Naive thymus-derived CD4-positive, alpha-beta T cell (primary cell): ENCODE data around the gene SRRM3. TPM values are rescaled to one million over a fixed set of nuclear protein-coding genes. Genes with fewer than 3 reads are reported as not detected.
"Not testable (repeated sequence)": the region's sequence is repeated elsewhere in the genome, so short reads cannot be mapped to it uniquely, and the experiment has no call there.

Experiments used
- ATAC-seq: fragments of 150-1000 bp; cut with Tn5 transposase; 2 replicates; pipeline ENCODE4 v1.10.0; 2021; ENCODE audit warnings: mild to moderate bottlenecking, moderate library complexity
- CTCF ChIA-PET: fragments of 350-600 bp; sonication (Branson Sonifier 250); formaldehyde crosslinking; loops from one replicate; lab custom pipeline; 2021; ENCODE audit warnings: antibody characterized with exemption; lab: Charles Lee
- POLR2A ChIA-PET: fragments of 350-600 bp; sonication (Branson Sonifier 250); formaldehyde crosslinking; loops from one replicate; lab custom pipeline; 2021; ENCODE audit warnings: antibody characterized with exemption, inconsistent platforms; lab: Charles Lee
- DNase-seq, 9 donors: peaks; one replicate each; pipeline versions ENCODE4 v3.0.0 to v3.0.0-alpha.2; 2020 to 2022; ENCODE audit warnings: mixed read lengths in 1 of 9
- H3K27ac ChIP-seq: one replicate; pipeline ENCODE4 v1.7.0; 2013; ENCODE audit warnings: mild to moderate bottlenecking, low read depth, low read length, moderate library complexity
- H3K27me3 ChIP-seq, 2 donors: one replicate each; pipeline ENCODE4 v1.7.0; 2013; ENCODE audit warnings: low read length in 2 of 2, mild to moderate bottlenecking in 2 of 2, moderate library complexity in 2 of 2; ENCODE audit not compliant: control insufficient read depth in 2 of 2, insufficient read depth in 2 of 2
- H3K36me3 ChIP-seq, 3 experiments: 1 replicate in 2 of 3; 2 replicates in 1 of 3; pipeline ENCODE4 v1.7.0; 2013; ENCODE audit warnings: low read length in 3 of 3, mild to moderate bottlenecking in 3 of 3, moderate library complexity in 1 of 3; ENCODE audit not compliant: insufficient read depth in 3 of 3, control insufficient read depth in 2 of 3
- H3K4me1 ChIP-seq, 2 donors: one replicate each; pipeline ENCODE4 v1.7.0; 2013; ENCODE audit warnings: low read length in 2 of 2, mild to moderate bottlenecking in 2 of 2, moderate library complexity in 1 of 2; ENCODE audit not compliant: control insufficient read depth in 2 of 2, insufficient read depth in 2 of 2
- H3K4me3 ChIP-seq: 2 replicates; pipeline ENCODE4 v1.7.0; 2013; ENCODE audit warnings: mild to moderate bottlenecking, low read length
- H3K9me3 ChIP-seq, 3 experiments: 1 replicate in 2 of 3; 2 replicates in 1 of 3; pipeline ENCODE4 v1.7.0; 2013; ENCODE audit warnings: low read length in 3 of 3; ENCODE audit not compliant: control insufficient read depth in 2 of 3
- H3K27ac Mint-ChIP-seq, 9 donors: one replicate each; pipeline ENCODE4 v1.8.0; 2020 to 2022; ENCODE audit warnings: mixed read lengths in 9 of 9, mild to moderate bottlenecking in 8 of 9, moderate library complexity in 5 of 9, inconsistent platforms in 2 of 9
- H3K27me3 Mint-ChIP-seq, 5 donors: one replicate each; pipeline ENCODE4 v1.8.0; 2021 to 2022; ENCODE audit warnings: mixed read lengths in 5 of 5, mild to moderate bottlenecking in 1 of 5
- H3K36me3 Mint-ChIP-seq, 5 donors: one replicate each; pipeline ENCODE4 v1.8.0; 2020 to 2022; ENCODE audit warnings: mixed read lengths in 5 of 5, mild to moderate bottlenecking in 3 of 5, inconsistent platforms in 1 of 5
- H3K4me1 Mint-ChIP-seq, 7 donors: one replicate each; pipeline ENCODE4 v1.8.0; 2020 to 2022; ENCODE audit warnings: mixed read lengths in 7 of 7, mild to moderate bottlenecking in 3 of 7, inconsistent platforms in 1 of 7
- H3K4me3 Mint-ChIP-seq, 10 donors: one replicate each; pipeline ENCODE4 v1.8.0; 2020 to 2022; ENCODE audit warnings: mild to moderate bottlenecking in 10 of 10, mixed read lengths in 10 of 10, moderate library complexity in 6 of 10, inconsistent platforms in 2 of 10
- H3K9me3 Mint-ChIP-seq, 11 donors: one replicate each; pipeline ENCODE4 v1.8.0; 2020 to 2022; ENCODE audit warnings: mixed read lengths in 11 of 11, mild to moderate bottlenecking in 4 of 11, inconsistent platforms in 1 of 11, moderate library complexity in 1 of 11
- intact Hi-C, 2 donors: fragments of 100-400 bp; cut with micrococcal nuclease; formaldehyde crosslinking; loops; one replicate each; pipeline ENCODE4 v1.15.1; 2023
- polyA plus RNA-seq, 2 donors: library from polyadenylated mRNA; unstranded; fragments of 300-500 nt; fragmentation: Illumina TruSeq; gene quantifications; one replicate each; pipeline ENCODE4 v1.2.3, GENCODE V29; 2021
- total RNA-seq, 6 experiments: library from RNA in 5 of 6; stranded (reverse) in 5 of 6; gene quantifications; 1 replicate in 5 of 6; 2 replicates in 1 of 6; pipeline ENCODE4 v1.2.3 and lab custom pipeline; 2021 to 2026

Gene SRRM3
- total and polyA plus RNA-seq, 7 experiments from 2014 or later: not detected

DNA sequence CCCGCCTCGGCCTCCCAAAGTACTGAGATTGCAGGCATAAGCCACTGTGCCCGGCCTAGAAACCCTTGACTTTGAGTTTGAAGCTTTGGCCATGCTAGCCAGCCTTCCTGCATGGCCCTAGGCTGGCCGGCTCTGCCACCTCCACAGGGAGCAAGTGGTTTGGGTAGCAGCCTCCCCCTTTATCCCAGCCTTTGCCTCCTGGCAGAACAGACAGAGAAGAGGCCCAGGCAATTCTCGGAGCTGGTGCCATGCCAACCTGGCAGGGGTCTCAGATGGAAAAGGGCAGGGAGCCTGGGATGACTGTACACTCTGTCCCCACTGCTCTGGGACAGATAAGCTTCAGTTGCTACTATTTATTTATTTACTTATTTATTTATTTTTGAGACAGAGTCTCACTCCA, 39.4 kb downstream of the SRRM3 start:
- no peak for DNase-seq
- no peak overlapping the region for H3K4me3 ChIP-seq

GRCh38 chr7:76242517-76243063, 40.9 kb downstream of the SRRM3 start:
- intact Hi-C loops, POLR2A ChIA-PET: not testable (repeated sequence)

More for the DNA sequence above, 39.4 kb downstream of the SRRM3 start:
- POLR2A ChIA-PET: no interaction called here
- CTCF ChIA-PET: no interaction called here
- peaks cover 0 to 5% (median 0%) of the 10 kb centered on the region in 11 donors for H3K9me3 Mint-ChIP-seq
- no peaks in the 10 kb centered on the region for H3K36me3 ChIP-seq
- H3K4me1 ChIP-seq: no peaks in the 10 kb centered on the region
- H3K27me3 Mint-ChIP-seq: peaks cover 0 to 21% (median 14%) of the 10 kb centered on the region in 5 donors
- no peak overlapping the region for H3K27ac Mint-ChIP-seq
- no peak overlapping the region for H3K4me3 Mint-ChIP-seq
- H3K27me3 ChIP-seq: no peaks in the 10 kb centered on the region
- no peak overlapping the region for H3K27ac ChIP-seq
- H3K9me3 ChIP-seq: no peaks in the 10 kb centered on the region
- intact Hi-C loops: no loop called here
- ATAC-seq: no peak
- no peaks in the 10 kb centered on the region for H3K36me3 Mint-ChIP-seq
- H3K4me1 Mint-ChIP-seq: peaks cover 0 to 3% (median 0%) of the 10 kb centered on the region in 7 donors

GRCh38 chr7:76244781-76245391, 43.2 kb downstream of the SRRM3 start:
- intact Hi-C loops: no loop called here
- no peaks in the 10 kb centered on the region for H3K36me3 ChIP-seq

More at GRCh38 chr7:76242517-76243063, 40.9 kb downstream of the SRRM3 start:
- peaks cover 0 to 12% (median 9%) of the 10 kb centered on the region in 5 donors for H3K27me3 Mint-ChIP-seq
- H3K27me3 ChIP-seq, H3K36me3 Mint-ChIP-seq, CTCF ChIA-PET, H3K36me3 ChIP-seq, H3K4me3 Mint-ChIP-seq, H3K4me1 Mint-ChIP-seq, H3K9me3 Mint-ChIP-seq, H3K27ac Mint-ChIP-seq, H3K4me1 ChIP-seq, H3K4me3 ChIP-seq, H3K9me3 ChIP-seq, DNase-seq, H3K27ac ChIP-seq, ATAC-seq: not testable (repeated sequence)

GRCh38 chr7:76246804-76247389, 45.2 kb downstream of the SRRM3 start:
- intact Hi-C loops: no loop called here
- Mint-ChIP-seq H3K27ac (no peak overlapping the region), H3K4me3 (no peak overlapping the region), H3K4me1 (no peaks in the 10 kb centered on the region), H3K27me3 (peaks cover 0 to 7% (median 0%) of the 10 kb centered on the region in 5 donors), H3K36me3 (no peaks in the 10 kb centered on the region), H3K9me3 (peaks cover 0 to 2% (median 0%) of the 10 kb centered on the region in 11 donors)
- Histone ChIP-seq H3K27me3 (no peaks in the 10 kb centered on the region), H3K36me3 (no peaks in the 10 kb centered on the region), H3K4me1 (no peaks in the 10 kb centered on the region), H3K9me3 (no peaks in the 10 kb centered on the region), H3K27ac (no peak overlapping the region), H3K4me3 (no peak overlapping the region)
- DNase-seq (no peak), ATAC-seq (no peak)
- ChIA-PET CTCF (interaction anchor here (0.6 to 1.1 kb wide), 2 partner anchors 67 to 70 kb away, joined by 3 to 7 read pairs; no protein-coding TSS in a partner anchor), POLR2A (no interaction called here)

More at GRCh38 chr7:76244781-76245391, 43.2 kb downstream of the SRRM3 start:
- ChIA-PET CTCF (no interaction called here), POLR2A (no interaction called here)
- Mint-ChIP-seq H3K36me3 (no peaks in the 10 kb centered on the region), H3K4me1 (no peaks in the 10 kb centered on the region), H3K4me3 (no peak overlapping the region), H3K9me3 (peaks cover 0 to 2% (median 0%) of the 10 kb centered on the region in 11 donors), H3K27ac (no peak overlapping the region), H3K27me3 (peaks cover 0 to 7% (median 0%) of the 10 kb centered on the region in 5 donors)
- no peaks in the 10 kb centered on the region for H3K4me1 ChIP-seq
- no peak for ATAC-seq
- no peaks in the 10 kb centered on the region for H3K27me3 ChIP-seq
- no peaks in the 10 kb centered on the region for H3K9me3 ChIP-seq
- no peak for DNase-seq
- no peak overlapping the region for H3K4me3 ChIP-seq
- H3K27ac ChIP-seq: no peak overlapping the region

- DNase-seq (no peak), ATAC-seq (no peak)
- H3K9me3 ChIP-seq: no peaks in the 10 kb centered on the region
- H3K4me1 ChIP-seq: no peaks in the 10 kb centered on the region
- H3K4me3 ChIP-seq: no peak overlapping the region
- Mint-ChIP-seq H3K9me3 (peaks cover 0 to 2% (median 0%) of the 10 kb centered on the region in 11 donors), H3K4me3 (no peak overlapping the region), H3K36me3 (no peaks in the 10 kb centered on the region), H3K27ac (no peak overlapping the region), H3K4me1 (no peaks in the 10 kb centered on the region), H3K27me3 (peaks cover 0 to 10% (median 0%) of the 10 kb centered on the region in 5 donors)
- H3K27me3 ChIP-seq: no peaks in the 10 kb centered on the region
- ChIA-PET CTCF (no interaction called here), POLR2A (no interaction called here)
- H3K27ac ChIP-seq: no peak overlapping the region
- intact Hi-C loops: no loop called here
- H3K36me3 ChIP-seq: no peaks in the 10 kb centered on the region
Observed at GRCh38 chr7:76247938-76248337, 46.2 kb downstream of the SRRM3 start.

- Histone ChIP-seq H3K36me3 (no peaks in the 10 kb centered on the region), H3K4me1 (no peaks in the 10 kb centered on the region), H3K27ac (no peak overlapping the region), H3K4me3 (no peak overlapping the region), H3K27me3 (no peaks in the 10 kb centered on the region), H3K9me3 (no peaks in the 10 kb centered on the region)
- ChIA-PET CTCF (no interaction called here), POLR2A (no interaction called here)
- no peak for ATAC-seq
- Mint-ChIP-seq H3K27me3 (peaks cover 0 to 10% (median 5%) of the 10 kb centered on the region in 5 donors), H3K4me1 (no peaks in the 10 kb centered on the region), H3K36me3 (peaks cover 0 to 3% (median 0%) of the 10 kb centered on the region in 5 donors), H3K9me3 (peaks cover 0 to 1% (median 0%) of the 10 kb centered on the region in 11 donors), H3K4me3 (no peak overlapping the region), H3K27ac (no peak overlapping the region)
- no peak for DNase-seq
- intact Hi-C loops: no loop called here
Observed at GRCh38 chr7:76252021-76252420, 50.3 kb downstream of the SRRM3 start.
